GM12878 (cell line): Measurements from ENCODE around the gene TP73.

Experiments
- EZH2 ChIP-seq: IDR thresholded peaks from 2 replicates; pipeline ENCODE4 v1.6.1; 2012; ENCODE audit warnings: low read depth, mild to moderate bottlenecking, control low read depth, inconsistent platforms, low read length, borderline replicate concordance; ENCODE audit not compliant: control insufficient read depth
- POLR2A ChIP-seq: IDR thresholded peaks from 2 replicates; pipeline ENCODE4 v1.6.1; 2011; ENCODE audit warnings: low read depth, mild to moderate bottlenecking, low read length
- TF ChIP-seq, protein P1 (sequence below), 3 experiments: IDR thresholded peaks in 2 of 3; conservative IDR thresholded peaks in 1 of 3; 2 replicates each; pipeline ENCODE4 v1.5.1; 2011; ENCODE audit warnings: low read depth in 3 of 3, low read length in 3 of 3, mild to moderate bottlenecking in 3 of 3, control low read depth in 2 of 3, moderate library complexity in 2 of 3, inconsistent platforms in 1 of 3, mixed read lengths in 1 of 3; ENCODE audit not compliant: control insufficient read depth in 2 of 3, insufficient read depth in 1 of 3; ENCODE audit errors: extremely low read depth in 1 of 3
- TF ChIP-seq, protein P2 (sequence below): IDR thresholded peaks from 2 replicates; pipeline ENCODE4 v1.6.1; 2011; ENCODE audit warnings: borderline replicate concordance, low read depth, mild to moderate bottlenecking, moderate library complexity, mixed read lengths, low read length; ENCODE audit not compliant: insufficient read depth; ENCODE audit errors: extremely low read length

DNA sequence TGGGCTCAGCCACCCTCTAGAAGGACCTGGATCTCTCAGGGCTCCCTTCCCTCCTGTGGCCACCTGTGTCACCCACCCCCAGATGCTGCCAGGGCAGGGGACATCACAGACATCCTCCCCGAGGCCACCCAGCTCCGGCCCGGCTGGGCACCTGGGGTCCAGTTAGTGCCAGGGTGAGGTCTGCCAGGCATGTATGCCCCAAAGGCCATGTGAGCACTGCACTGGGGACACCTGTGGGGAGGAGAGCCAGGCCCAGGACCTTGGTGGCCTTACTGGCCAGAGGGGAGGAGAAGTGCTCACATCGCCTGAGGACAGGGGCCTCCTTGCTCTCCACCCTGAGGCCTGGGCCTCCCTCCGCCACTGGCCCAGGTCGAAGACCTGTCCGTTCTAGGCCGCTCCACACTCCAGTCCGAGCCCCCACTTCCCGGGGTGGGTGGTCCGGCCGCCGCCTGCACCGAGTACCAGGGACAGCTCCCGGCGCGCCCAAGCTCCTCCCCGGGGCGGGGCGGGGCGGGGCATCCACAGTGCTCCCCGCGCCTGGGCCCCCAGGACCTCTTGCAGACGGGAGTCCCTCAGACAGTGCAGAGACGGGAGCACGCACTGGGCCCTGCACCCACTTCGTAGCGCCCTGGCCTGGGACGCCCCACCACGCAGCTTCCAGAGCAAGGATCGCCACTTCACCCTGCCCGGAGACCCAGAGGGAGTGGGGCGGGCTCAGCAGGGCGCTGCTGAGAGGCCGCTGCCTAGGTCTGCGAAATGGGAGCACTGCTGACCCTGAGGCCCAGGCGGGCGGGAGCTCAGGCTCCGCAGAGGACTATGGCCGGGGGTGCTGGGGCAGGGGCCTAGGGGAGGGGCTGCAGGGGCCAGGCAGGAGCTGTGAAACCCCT lies 65.6 kb downstream of the TP73 start:
- TF ChIP-seq, protein P1, sequence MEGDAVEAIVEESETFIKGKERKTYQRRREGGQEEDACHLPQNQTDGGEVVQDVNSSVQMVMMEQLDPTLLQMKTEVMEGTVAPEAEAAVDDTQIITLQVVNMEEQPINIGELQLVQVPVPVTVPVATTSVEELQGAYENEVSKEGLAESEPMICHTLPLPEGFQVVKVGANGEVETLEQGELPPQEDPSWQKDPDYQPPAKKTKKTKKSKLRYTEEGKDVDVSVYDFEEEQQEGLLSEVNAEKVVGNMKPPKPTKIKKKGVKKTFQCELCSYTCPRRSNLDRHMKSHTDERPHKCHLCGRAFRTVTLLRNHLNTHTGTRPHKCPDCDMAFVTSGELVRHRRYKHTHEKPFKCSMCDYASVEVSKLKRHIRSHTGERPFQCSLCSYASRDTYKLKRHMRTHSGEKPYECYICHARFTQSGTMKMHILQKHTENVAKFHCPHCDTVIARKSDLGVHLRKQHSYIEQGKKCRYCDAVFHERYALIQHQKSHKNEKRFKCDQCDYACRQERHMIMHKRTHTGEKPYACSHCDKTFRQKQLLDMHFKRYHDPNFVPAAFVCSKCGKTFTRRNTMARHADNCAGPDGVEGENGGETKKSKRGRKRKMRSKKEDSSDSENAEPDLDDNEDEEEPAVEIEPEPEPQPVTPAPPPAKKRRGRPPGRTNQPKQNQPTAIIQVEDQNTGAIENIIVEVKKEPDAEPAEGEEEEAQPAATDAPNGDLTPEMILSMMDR (IDR thresholded peaks at IDR 0.05 in 2 of 3, conservative IDR thresholded peaks at IDR 0.05 in 1 of 3; ENCODE audit: control insufficient read depth in 2 of 3, extremely low read depth in 1 of 3, insufficient read depth in 1 of 3, low read depth in 3 of 3, low read length in 3 of 3), result no peak
- TF ChIP-seq POLR2A (no peak; the same call in 1 of the 2 replicates), EZH2 (no peak)
- TF ChIP-seq, protein P2, sequence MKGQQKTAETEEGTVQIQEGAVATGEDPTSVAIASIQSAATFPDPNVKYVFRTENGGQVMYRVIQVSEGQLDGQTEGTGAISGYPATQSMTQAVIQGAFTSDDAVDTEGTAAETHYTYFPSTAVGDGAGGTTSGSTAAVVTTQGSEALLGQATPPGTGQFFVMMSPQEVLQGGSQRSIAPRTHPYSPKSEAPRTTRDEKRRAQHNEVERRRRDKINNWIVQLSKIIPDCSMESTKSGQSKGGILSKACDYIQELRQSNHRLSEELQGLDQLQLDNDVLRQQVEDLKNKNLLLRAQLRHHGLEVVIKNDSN, result no peak
